ENCODE data around the gene C2CD4B. TPM values are rescaled to one million over a fixed set of nuclear protein-coding genes. Genes with fewer than 3 reads are reported as not detected.

The C2CD4B gene
- total RNA-seq, 1 experiment from 2014 or later, result 0.13 TPM

DNA sequence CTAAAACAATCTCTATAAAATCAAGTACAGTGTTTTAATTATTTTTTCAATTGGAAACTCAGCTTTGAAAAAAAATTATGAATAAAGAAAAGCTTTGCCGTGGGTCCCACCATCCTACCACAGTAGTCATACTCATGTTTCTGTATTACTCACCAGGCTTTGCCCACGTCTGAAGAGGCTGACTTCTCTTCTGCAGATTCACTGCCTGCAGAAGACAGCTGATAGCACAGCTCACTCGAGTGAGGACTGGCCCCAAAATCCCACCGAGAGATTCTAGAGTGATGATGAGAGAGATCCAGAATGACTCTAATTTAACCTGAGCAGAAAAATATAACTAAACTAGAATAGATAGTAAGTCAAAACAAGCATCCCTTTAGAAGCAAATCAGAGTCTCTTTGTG is 11.9 kb downstream of the C2CD4B start:
- H3K56ac ChIP-seq (ENCODE audit: insufficient read length, low read depth, low read length), result no peak overlapping the region
- no peak overlapping the region for H3K4ac ChIP-seq (ENCODE audit: low read depth, low read length)
- no peak for DNase-seq
- no peak overlapping the region for H3K14ac ChIP-seq (ENCODE audit: insufficient read depth, low read length)
- H3K4me2 ChIP-seq (ENCODE audit: insufficient read depth, insufficient read length, low read length), result no peak overlapping the region
- no peak overlapping the region for H4K5ac ChIP-seq (ENCODE audit: insufficient read length, low read depth, low read length)
- no peak overlapping the region for H2BK120ac ChIP-seq (ENCODE audit: low read depth, low read length, poor library complexity, severe bottlenecking)
- H3K9me3 ChIP-seq (ENCODE audit: control insufficient read depth, low read depth, low read length), result no peaks in the 10 kb centered on the region
- no peak overlapping the region for H2AK5ac ChIP-seq (ENCODE audit: insufficient read length, low read length)
- Mint-ChIP-seq H3K27ac (no peak overlapping the region), H3K4me3 (no peak overlapping the region), H3K9me3 (no peaks in the 10 kb centered on the region), H3K27me3 (ENCODE audit: low read depth) (peaks cover 7% of the 10 kb centered on the region), H3K36me3 (ENCODE audit: insufficient read depth in 1 of 3, low read depth in 3 of 3) (no peaks in the 10 kb centered on the region), H3K4me1 (peaks cover 0 to 2% of the 10 kb centered on the region in 2 experiments; a peak in 1 of 4 replicates)
- no peak overlapping the region for H2BK5ac ChIP-seq (ENCODE audit: insufficient read length, low read length)
- H3K9ac ChIP-seq (ENCODE audit: extremely low read depth, insufficient read length, low read length), result no peak overlapping the region
- no peaks in the 10 kb centered on the region for H3K4me1 ChIP-seq (ENCODE audit: insufficient read depth, low read length)
- no peak overlapping the region for H3K23ac ChIP-seq (ENCODE audit: insufficient read length, low read depth, low read length)
- no peak overlapping the region for H4K91ac ChIP-seq (ENCODE audit: insufficient read length, low read depth, low read length)
- H4K20me1 ChIP-seq (ENCODE audit: control insufficient read depth, insufficient read depth, insufficient read length), result no peaks in the 10 kb centered on the region
- TF ChIP-seq, protein P1, sequence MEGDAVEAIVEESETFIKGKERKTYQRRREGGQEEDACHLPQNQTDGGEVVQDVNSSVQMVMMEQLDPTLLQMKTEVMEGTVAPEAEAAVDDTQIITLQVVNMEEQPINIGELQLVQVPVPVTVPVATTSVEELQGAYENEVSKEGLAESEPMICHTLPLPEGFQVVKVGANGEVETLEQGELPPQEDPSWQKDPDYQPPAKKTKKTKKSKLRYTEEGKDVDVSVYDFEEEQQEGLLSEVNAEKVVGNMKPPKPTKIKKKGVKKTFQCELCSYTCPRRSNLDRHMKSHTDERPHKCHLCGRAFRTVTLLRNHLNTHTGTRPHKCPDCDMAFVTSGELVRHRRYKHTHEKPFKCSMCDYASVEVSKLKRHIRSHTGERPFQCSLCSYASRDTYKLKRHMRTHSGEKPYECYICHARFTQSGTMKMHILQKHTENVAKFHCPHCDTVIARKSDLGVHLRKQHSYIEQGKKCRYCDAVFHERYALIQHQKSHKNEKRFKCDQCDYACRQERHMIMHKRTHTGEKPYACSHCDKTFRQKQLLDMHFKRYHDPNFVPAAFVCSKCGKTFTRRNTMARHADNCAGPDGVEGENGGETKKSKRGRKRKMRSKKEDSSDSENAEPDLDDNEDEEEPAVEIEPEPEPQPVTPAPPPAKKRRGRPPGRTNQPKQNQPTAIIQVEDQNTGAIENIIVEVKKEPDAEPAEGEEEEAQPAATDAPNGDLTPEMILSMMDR (conservative IDR thresholded peaks at IDR 0.05), result no peak
- no peak overlapping the region for H2BK20ac ChIP-seq (ENCODE audit: low read depth, low read length, poor library complexity, severe bottlenecking)
- H2BK12ac ChIP-seq (ENCODE audit: insufficient read length, low read depth, low read length), result no peak overlapping the region
- no peak overlapping the region for H2BK15ac ChIP-seq (ENCODE audit: low read depth, low read length)
- H3T11ph ChIP-seq (ENCODE audit: low read length), result no peak overlapping the region
- H3K18ac ChIP-seq (ENCODE audit: insufficient read length, low read depth, low read length), result no peak overlapping the region
- H3K27ac ChIP-seq (ENCODE audit: insufficient read length, low read depth, low read length), result no peak overlapping the region
- H3K79me1 ChIP-seq (ENCODE audit: insufficient read depth, low read depth, low read length, poor library complexity, severe bottlenecking), result no peaks in the 10 kb centered on the region
- no peak overlapping the region for H2AFZ ChIP-seq (ENCODE audit: low read length)
- H3K79me2 ChIP-seq (ENCODE audit: insufficient read depth, low read length), result no peaks in the 10 kb centered on the region
- WGBS (ENCODE audit: extremely low coverage, insufficient read length, low lambda C conversion rate), result no CpG with 5 or more reads among the region's 4 CpGs
- no peaks in the 10 kb centered on the region for H3K27me3 ChIP-seq (ENCODE audit: insufficient read depth, low read length)
- H4K8ac ChIP-seq (replicated peaks; ENCODE audit: insufficient read length, low read depth, low read length), result no peak overlapping the region
- H3K23me2 ChIP-seq (ENCODE audit: insufficient read length, low read depth, low read length, poor library complexity, severe bottlenecking), result no peaks in the 10 kb centered on the region
